Upper lobe of left lung (tissue), 6 donors: ENCODE results near the gene GAGE2A. TPM values are rescaled to one million over a fixed set of nuclear protein-coding genes. Genes with fewer than 3 reads are reported as not detected.

Experiments
- ATAC-seq, 2 donors: fragments of 200-7000 bp; cut with Tn5 transposase; one replicate each; pipeline ENCODE4 v1.9.1; 2022; ENCODE audit warnings: mild to moderate bottlenecking in 2 of 2, moderate library complexity in 2 of 2; ENCODE audit not compliant: low FRiP score in 2 of 2
- DNase-seq, 2 donors: peaks; one replicate each; pipeline ENCODE4 v3.0.0-alpha.2; 2019 to 2020
- H3K27ac ChIP-seq, 4 donors: fragments of 200-600 bp; sonication (generic); one replicate each; pipeline ENCODE4 v1.5.1; 2016 to 2019
- H3K27me3 ChIP-seq, 4 donors: fragments of 200-600 bp; sonication (generic); one replicate each; pipeline ENCODE4 v1.5.1; 2017 to 2019
- H3K36me3 ChIP-seq, 4 donors: fragments of 200-600 bp; sonication (generic); one replicate each; pipeline ENCODE4 v1.5.1; 2016 to 2019
- H3K4me1 ChIP-seq, 4 donors: fragments of 200-600 bp; sonication (generic); one replicate each; pipeline ENCODE4 v1.5.1; 2018 to 2019
- H3K4me3 ChIP-seq, 4 donors: fragments of 200-600 bp; sonication (generic); one replicate each; pipeline ENCODE4 v1.5.1; 2017 to 2019; ENCODE audit warnings: mild to moderate bottlenecking in 2 of 4, moderate library complexity in 1 of 4
- H3K9me3 ChIP-seq, 4 donors: fragments of 200-600 bp; sonication (generic); one replicate each; pipeline ENCODE4 v1.5.1; 2018 to 2019
- CTCF ChIP-seq, 6 experiments: fragments of 450-650 bp in 4 of 6; fragments of 200-600 bp in 2 of 6; sonication (generic) in 2 of 6; IDR thresholded peaks; one replicate each; pipeline ENCODE4 v1.5.1; 2016 to 2019; ENCODE audit warnings: antibody characterized with exemption in 6 of 6
- EP300 ChIP-seq, 4 donors: sonication (generic); formaldehyde crosslinking; IDR thresholded peaks; one replicate each; pipeline ENCODE4 v1.5.1; 2017; ENCODE audit warnings: antibody characterized with exemption in 4 of 4, control low read depth in 2 of 4
- POLR2A ChIP-seq, 4 donors: fragments of 450-650 bp; IDR thresholded peaks; one replicate each; pipeline ENCODE4 v1.5.1; 2016 to 2017; ENCODE audit warnings: antibody characterized with exemption in 4 of 4, mild to moderate bottlenecking in 2 of 4
- POLR2AphosphoS5 ChIP-seq, 2 donors: sonication (generic); formaldehyde crosslinking; IDR thresholded peaks; one replicate each; pipeline ENCODE4 v1.5.1; 2017; ENCODE audit warnings: antibody characterized with exemption in 2 of 2
- WGBS, 2 donors: methylation state at CpG; one replicate each; pipeline ENCODE4 v1.1.5; 2017 to 2018; 5-methylcytosine and 5-hydroxymethylcytosine counted together
- total RNA-seq, 6 donors: library from RNA; depleted of rRNA in 4 of 6; stranded (reverse); fragments of >200 nt in 4 of 6; gene quantifications; one replicate each; pipeline versions ENCODE4 v1.1.0 to v1.2.1, GENCODE V29; 2016 to 2021
- donor health status: DM: no; HTN: no; CAD: no; lungs with moderate emphysema.
- donor health status: DM: no; HTN: yes; CAD: no; lungs with severe emphysema.

Gene GAGE2A
- total RNA-seq, 6 donors from 2014 or later, result 0.71 to 1.2 TPM; not detected in 4

- ATAC-seq (no peak), DNase-seq (no peak)
- no peak for TF ChIP-seq EP300 (IDR thresholded peaks at IDR 0.05)
- TF ChIP-seq CTCF (IDR thresholded peaks at IDR 0.05), result no peak
- no peak for TF ChIP-seq POLR2AphosphoS5 (IDR thresholded peaks at IDR 0.05)
- no peak for TF ChIP-seq POLR2A (IDR thresholded peaks at IDR 0.05)
- H3K27me3 ChIP-seq, result no peaks in the 10 kb centered on the region
- no peaks in the 10 kb centered on the region for H3K4me1 ChIP-seq
- no peak overlapping the region for H3K27ac ChIP-seq
- 48 to 55% methylated on average over 4 to 7 of the region's 7 CpGs for WGBS, 2 donors
- no peak overlapping the region for H3K4me3 ChIP-seq
- H3K9me3 ChIP-seq, result no peaks in the 10 kb centered on the region
- H3K36me3 ChIP-seq, result no peaks in the 10 kb centered on the region
These were observed 21.5 kb downstream of the GAGE2A start for GRCh38 chrX:49610718-49611310.

- Histone ChIP-seq H3K36me3 (no peaks in the 10 kb centered on the region), H3K27ac (no peak overlapping the region), H3K9me3 (no peaks in the 10 kb centered on the region), H3K4me3 (no peak overlapping the region), H3K4me1 (no peaks in the 10 kb centered on the region), H3K27me3 (no peaks in the 10 kb centered on the region)
- TF ChIP-seq CTCF (IDR thresholded peaks at IDR 0.05) (no peak), POLR2AphosphoS5 (IDR thresholded peaks at IDR 0.05) (no peak), POLR2A (IDR thresholded peaks at IDR 0.05) (no peak), EP300 (IDR thresholded peaks at IDR 0.05) (no peak)
- ATAC-seq (no peak), DNase-seq (no peak)
- WGBS, 2 donors, result 89 to 93% methylated on average over 2 of the region's 2 CpGs
These were observed 29.3 kb downstream of the GAGE2A start for GRCh38 chrX:49618574-49618973.

- TF ChIP-seq POLR2A (IDR thresholded peaks at IDR 0.05), result no peak
- TF ChIP-seq CTCF (IDR thresholded peaks at IDR 0.05), result no peak
- TF ChIP-seq EP300 (IDR thresholded peaks at IDR 0.05), result no peak
- TF ChIP-seq POLR2AphosphoS5 (IDR thresholded peaks at IDR 0.05), result no peak
- H3K4me3 ChIP-seq, result peak overlapping the region in 1 of 4 donors; percentile 2
- DNase-seq (peak in 1 of 2 donors; percentile 41), ATAC-seq (no peak)
- H3K4me1 ChIP-seq, result no peaks in the 10 kb centered on the region
- H3K9me3 ChIP-seq, result peaks cover 0 to 14% (median 0%) of the 10 kb centered on the region in 4 donors
- 70 to 91% methylated on average over 12 to 33 of the region's 33 CpGs for WGBS, 2 donors
- H3K27me3 ChIP-seq, result no peaks in the 10 kb centered on the region
- H3K36me3 ChIP-seq, result no peaks in the 10 kb centered on the region
- no peak overlapping the region for H3K27ac ChIP-seq
These were observed 37.9 kb downstream of the GAGE2A start for GRCh38 chrX:49627086-49627777.

GRCh38 chrX:49644991-49645637, 55.8 kb downstream of the GAGE2A start:
- ATAC-seq (peak in 1 of 2 donors; percentile 53), DNase-seq (peak in 1 of 2 donors; percentile 19)
- Histone ChIP-seq H3K36me3 (no peaks in the 10 kb centered on the region), H3K4me1 (no peaks in the 10 kb centered on the region), H3K9me3 (no peaks in the 10 kb centered on the region), H3K27me3 (no peaks in the 10 kb centered on the region), H3K4me3 (no peak overlapping the region), H3K27ac (no peak overlapping the region)
- TF ChIP-seq POLR2AphosphoS5 (IDR thresholded peaks at IDR 0.05) (no peak), EP300 (IDR thresholded peaks at IDR 0.05) (no peak), POLR2A (IDR thresholded peaks at IDR 0.05) (no peak), CTCF (IDR thresholded peaks at IDR 0.05) (no peak)
- 78% methylated on average over 8 of the region's 8 CpGs; no CpG with 5 or more reads in 1 of the 2 donors for WGBS, 2 donors

Other genes starting within 250 kb of the GAGE2A start
- gene GAGE12C, start 57.3 kb upstream of the GAGE2A start, total RNA-seq, result not detected
- not detected for gene GAGE12D, start 47.8 kb upstream of the GAGE2A start, total RNA-seq
- not detected for gene GAGE12E, start 38.2 kb upstream of the GAGE2A start, total RNA-seq
- gene GAGE12F, start 28.7 kb upstream of the GAGE2A start, total RNA-seq, result not detected
- gene GAGE12G, start 19.1 kb upstream of the GAGE2A start, total RNA-seq, result not detected
- gene GAGE12H, start 9.5 kb upstream of the GAGE2A start, total RNA-seq, result not detected
- under 1 TPM in 2 of 6 donors, not detected in 4; 0.44 to 0.66 TPM for gene GAGE1, start 9.5 kb downstream of the GAGE2A start, total RNA-seq
- gene PAGE1, start 106.5 kb downstream of the GAGE2A start, total RNA-seq, result not detected
- gene PAGE4, start 239.8 kb downstream of the GAGE2A start, total RNA-seq, result not detected